ENCODE data around the gene UGT8.

GRCh38 chr4:114674080-114674479 is 75.5 kb downstream of the UGT8 start:
- TF ChIP-seq GATA2 (IDR thresholded peaks at IDR 0.05; ENCODE audit: low read depth, low read length): no peak
- no peak for TF ChIP-seq GATA3 (IDR thresholded peaks at IDR 0.05; ENCODE audit: low read depth, low read length)

Measured in SH-SY5Y (cell line).